ENCODE data around the gene TES. TPM values are rescaled to one million over a fixed set of nuclear protein-coding genes. Genes with fewer than 3 reads are reported as not detected.

TES gene
- total RNA-seq, 1 donor from 2014 or later = 82.8 TPM

DNA sequence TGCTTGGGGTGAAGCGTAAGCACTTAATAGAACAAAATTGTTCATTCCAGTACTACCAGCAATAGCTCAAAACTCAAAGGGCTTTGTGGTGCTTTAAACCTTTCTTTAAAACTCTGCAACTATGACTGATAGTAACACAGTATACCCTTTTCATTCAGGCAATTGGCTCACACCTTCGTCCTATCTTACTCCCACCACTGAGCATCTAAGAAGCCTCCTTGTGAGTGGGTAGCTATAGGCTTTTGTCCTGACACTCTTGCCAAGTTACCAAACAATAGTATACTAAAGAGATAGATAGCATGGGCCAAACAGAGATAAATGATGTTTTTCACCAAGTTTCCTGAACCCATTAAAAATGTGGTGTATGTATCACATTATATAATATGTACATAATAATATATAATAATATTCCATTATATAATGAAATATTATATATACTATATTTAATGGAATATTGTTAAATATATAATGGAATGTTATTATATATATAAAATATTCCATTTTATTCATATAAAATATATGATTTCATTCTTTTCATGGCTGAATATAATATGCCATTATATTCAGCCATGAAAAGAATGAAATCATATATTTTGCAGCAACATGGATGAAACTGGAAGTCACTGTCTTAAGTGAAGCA lies 96.2 kb downstream of the TES start:
- no peak overlapping the region for H3K27ac Mint-ChIP-seq
- DNase-seq (no peak), ATAC-seq (ENCODE audit: low read depth) (no peak)
- no peak overlapping the region for H3K4me3 Mint-ChIP-seq
- ChIA-PET POLR2A (no interaction called here), CTCF (no interaction called here)
- H3K9me3 Mint-ChIP-seq = no peaks in the 10 kb centered on the region
- H3K27me3 Mint-ChIP-seq = no peaks in the 10 kb centered on the region
- TF ChIP-seq, protein P1, sequence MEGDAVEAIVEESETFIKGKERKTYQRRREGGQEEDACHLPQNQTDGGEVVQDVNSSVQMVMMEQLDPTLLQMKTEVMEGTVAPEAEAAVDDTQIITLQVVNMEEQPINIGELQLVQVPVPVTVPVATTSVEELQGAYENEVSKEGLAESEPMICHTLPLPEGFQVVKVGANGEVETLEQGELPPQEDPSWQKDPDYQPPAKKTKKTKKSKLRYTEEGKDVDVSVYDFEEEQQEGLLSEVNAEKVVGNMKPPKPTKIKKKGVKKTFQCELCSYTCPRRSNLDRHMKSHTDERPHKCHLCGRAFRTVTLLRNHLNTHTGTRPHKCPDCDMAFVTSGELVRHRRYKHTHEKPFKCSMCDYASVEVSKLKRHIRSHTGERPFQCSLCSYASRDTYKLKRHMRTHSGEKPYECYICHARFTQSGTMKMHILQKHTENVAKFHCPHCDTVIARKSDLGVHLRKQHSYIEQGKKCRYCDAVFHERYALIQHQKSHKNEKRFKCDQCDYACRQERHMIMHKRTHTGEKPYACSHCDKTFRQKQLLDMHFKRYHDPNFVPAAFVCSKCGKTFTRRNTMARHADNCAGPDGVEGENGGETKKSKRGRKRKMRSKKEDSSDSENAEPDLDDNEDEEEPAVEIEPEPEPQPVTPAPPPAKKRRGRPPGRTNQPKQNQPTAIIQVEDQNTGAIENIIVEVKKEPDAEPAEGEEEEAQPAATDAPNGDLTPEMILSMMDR (IDR thresholded peaks at IDR 0.05) = no peak
- intact Hi-C loops (cut with micrococcal nuclease) = no loop called here
- H3K36me3 Mint-ChIP-seq (ENCODE audit: low read depth) = no peaks in the 10 kb centered on the region
- H3K4me1 Mint-ChIP-seq = no peaks in the 10 kb centered on the region

DNA sequence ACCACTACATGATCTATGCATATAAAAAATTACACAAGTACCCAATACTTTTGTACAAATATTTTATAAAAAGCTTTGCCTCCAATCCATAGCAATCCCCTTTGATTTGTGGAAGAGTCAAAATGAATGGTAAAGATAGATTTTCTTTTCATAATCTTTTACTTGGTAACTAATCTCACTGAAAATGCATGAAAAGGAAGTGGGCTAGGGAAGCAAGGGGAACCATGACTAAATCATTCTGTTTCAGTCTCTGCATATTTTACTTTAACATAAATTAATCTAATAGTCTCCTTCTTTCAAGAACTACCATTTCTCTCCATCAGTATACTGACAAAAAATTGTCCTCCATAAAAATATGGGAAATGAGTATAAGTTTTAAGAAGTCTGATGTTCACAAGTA lies 96.9 kb downstream of the TES start:
- no peaks in the 10 kb centered on the region for H3K36me3 Mint-ChIP-seq (ENCODE audit: low read depth)
- H3K27me3 Mint-ChIP-seq = no peaks in the 10 kb centered on the region
- intact Hi-C loops (cut with micrococcal nuclease) = no loop called here
- no peak overlapping the region for H3K27ac Mint-ChIP-seq
- H3K4me3 Mint-ChIP-seq = no peak overlapping the region
- POLR2A ChIA-PET = no interaction called here
- no peak for ATAC-seq (ENCODE audit: low read depth)
- no peaks in the 10 kb centered on the region for H3K4me1 Mint-ChIP-seq
- H3K9me3 Mint-ChIP-seq = no peaks in the 10 kb centered on the region
- TF ChIP-seq, protein P1 (IDR thresholded peaks at IDR 0.05) = no peak
- CTCF ChIA-PET = no interaction called here
- DNase-seq = no peak

Other genes starting within 250 kb of the TES start
- 35.0 and 39.7 TPM in 2 replicates for gene TFEC, start 179.8 kb upstream of the TES start, total RNA-seq